Activated T-cell treated with anti-CD3 and anti-CD28 coated beads, Interleukin-2, amount 50 U/mL, for 72 hours (primary cell): ENCODE data around the gene ITPR1. TPM values are rescaled to one million over a fixed set of nuclear protein-coding genes. Genes with fewer than 3 reads are reported as not detected.
A peak's percentile ranks its signal among the peaks of the same experiment; 100 is the strongest.

Experiments used
- ATAC-seq, 2 donors: fragments of 150-1000 bp; cut with Tn5 transposase; replicated peaks in 1 of 2; 2 replicates each; pipeline ENCODE4 v1.10.0; 2021; ENCODE audit warnings: moderate library complexity in 2 of 2, mild to moderate bottlenecking in 1 of 2
- DNase-seq, 2 donors: peaks; one replicate each; pipeline ENCODE4 v3.0.0; 2021 to 2022; ENCODE audit warnings: mixed read lengths in 1 of 2
- H3K27ac Mint-ChIP-seq: one replicate; pipeline ENCODE4 v1.8.0; 2022; ENCODE audit warnings: mild to moderate bottlenecking, moderate library complexity, mixed read lengths
- H3K27me3 Mint-ChIP-seq: one replicate; pipeline ENCODE4 v1.8.0; 2022; ENCODE audit warnings: low read depth, mixed read lengths
- H3K36me3 Mint-ChIP-seq, 2 donors: one replicate each; pipeline ENCODE4 v1.8.0; 2022; ENCODE audit warnings: mixed read lengths in 2 of 2, mild to moderate bottlenecking in 1 of 2; ENCODE audit not compliant: insufficient read depth in 2 of 2
- H3K4me1 Mint-ChIP-seq: one replicate; pipeline ENCODE4 v1.8.0; 2022; ENCODE audit warnings: low read depth, mixed read lengths
- H3K4me3 Mint-ChIP-seq, 2 donors: one replicate each; pipeline ENCODE4 v1.8.0; 2022; ENCODE audit warnings: mild to moderate bottlenecking in 2 of 2, mixed read lengths in 2 of 2, moderate library complexity in 2 of 2
- H3K9me3 Mint-ChIP-seq, 2 donors: one replicate each; pipeline ENCODE4 v1.8.0; 2022; ENCODE audit warnings: mixed read lengths in 2 of 2
- total RNA-seq, 2 donors: library from RNA; stranded (reverse); gene quantifications; one replicate each; pipeline ENCODE4 v1.2.3, GENCODE V29; 2022

Gene ITPR1
- total RNA-seq, 2 donors from 2014 or later = 95.2 to 147 TPM

DNA sequence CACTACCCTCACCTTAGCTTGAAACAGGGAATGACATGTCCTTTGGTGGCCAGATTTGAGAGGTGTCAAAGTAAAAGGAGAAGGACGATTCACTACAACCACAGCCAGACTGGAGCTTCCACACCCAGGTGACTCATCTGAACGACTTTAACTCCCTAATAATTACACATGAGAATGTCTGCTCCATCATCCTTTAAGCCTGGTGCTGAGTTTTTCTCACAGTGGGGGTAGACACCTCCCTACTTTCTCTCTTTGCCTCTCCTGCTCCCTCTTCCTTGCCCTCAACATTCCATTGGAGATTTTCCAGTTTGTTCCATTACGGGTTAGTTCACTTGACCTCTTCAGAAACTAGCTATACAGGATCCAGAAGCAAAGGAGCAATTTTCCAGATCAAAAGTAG is 331.8 kb downstream of the ITPR1 start:
- Mint-ChIP-seq H3K4me3 (peak overlapping the region; percentile 77 to 88), H3K27me3 (no peaks in the 10 kb centered on the region), H3K36me3 (peaks cover 40 to 53% of the 10 kb centered on the region in 2 donors), H3K27ac (peak overlapping the region; percentile 83), H3K9me3 (peaks cover 2 to 4% of the 10 kb centered on the region in 2 donors), H3K4me1 (peaks cover 100% of the 10 kb centered on the region)
- ATAC-seq (no peak), DNase-seq (no peak)

DNA sequence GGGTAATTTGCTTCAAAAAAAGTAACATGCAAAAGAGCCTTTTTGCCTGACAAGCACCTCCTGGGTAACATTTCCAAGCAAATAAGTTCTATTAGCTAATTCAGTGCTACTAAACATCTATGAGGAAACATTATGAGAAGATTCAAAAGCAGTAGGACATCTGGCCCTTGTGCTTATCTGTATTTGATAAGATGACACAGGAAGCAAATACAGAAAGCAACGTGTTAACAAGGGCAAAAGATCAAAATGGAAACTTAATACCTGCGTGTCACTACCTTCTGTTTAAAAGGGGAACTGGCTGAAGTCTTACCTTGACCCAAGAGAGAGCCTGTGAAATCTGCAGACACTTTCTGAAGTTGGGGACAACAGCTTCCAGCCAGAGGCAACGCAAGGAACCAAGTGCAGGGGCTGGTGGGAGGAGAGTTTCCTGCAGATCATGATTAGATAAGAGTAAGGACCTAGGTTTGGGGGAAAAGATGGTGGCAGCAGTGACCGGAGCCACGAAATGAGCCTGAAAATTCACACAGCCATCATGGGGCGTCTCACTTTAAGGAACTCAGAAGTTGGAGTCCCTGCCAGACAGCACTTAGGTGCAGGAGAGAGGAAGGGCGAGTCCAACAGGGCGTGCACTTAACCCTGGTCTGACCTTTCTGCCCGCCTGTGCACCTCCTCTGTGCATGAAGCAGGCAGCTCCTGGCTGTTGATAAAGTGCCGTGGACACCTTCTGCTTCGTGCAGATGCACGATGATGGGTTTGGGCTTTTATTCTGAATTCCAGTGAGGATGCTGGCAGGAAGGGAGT is 332.5 kb downstream of the ITPR1 start:
- Mint-ChIP-seq H3K4me3 (peak overlapping the region; percentile 77 to 88), H3K27ac (peak overlapping the region; percentile 83), H3K4me1 (peaks cover 100% of the 10 kb centered on the region), H3K27me3 (no peaks in the 10 kb centered on the region), H3K36me3 (peaks cover 40 to 55% of the 10 kb centered on the region in 2 donors), H3K9me3 (peaks cover 2 to 4% of the 10 kb centered on the region in 2 donors)
- no peak for ATAC-seq
- no peak for DNase-seq

DNA sequence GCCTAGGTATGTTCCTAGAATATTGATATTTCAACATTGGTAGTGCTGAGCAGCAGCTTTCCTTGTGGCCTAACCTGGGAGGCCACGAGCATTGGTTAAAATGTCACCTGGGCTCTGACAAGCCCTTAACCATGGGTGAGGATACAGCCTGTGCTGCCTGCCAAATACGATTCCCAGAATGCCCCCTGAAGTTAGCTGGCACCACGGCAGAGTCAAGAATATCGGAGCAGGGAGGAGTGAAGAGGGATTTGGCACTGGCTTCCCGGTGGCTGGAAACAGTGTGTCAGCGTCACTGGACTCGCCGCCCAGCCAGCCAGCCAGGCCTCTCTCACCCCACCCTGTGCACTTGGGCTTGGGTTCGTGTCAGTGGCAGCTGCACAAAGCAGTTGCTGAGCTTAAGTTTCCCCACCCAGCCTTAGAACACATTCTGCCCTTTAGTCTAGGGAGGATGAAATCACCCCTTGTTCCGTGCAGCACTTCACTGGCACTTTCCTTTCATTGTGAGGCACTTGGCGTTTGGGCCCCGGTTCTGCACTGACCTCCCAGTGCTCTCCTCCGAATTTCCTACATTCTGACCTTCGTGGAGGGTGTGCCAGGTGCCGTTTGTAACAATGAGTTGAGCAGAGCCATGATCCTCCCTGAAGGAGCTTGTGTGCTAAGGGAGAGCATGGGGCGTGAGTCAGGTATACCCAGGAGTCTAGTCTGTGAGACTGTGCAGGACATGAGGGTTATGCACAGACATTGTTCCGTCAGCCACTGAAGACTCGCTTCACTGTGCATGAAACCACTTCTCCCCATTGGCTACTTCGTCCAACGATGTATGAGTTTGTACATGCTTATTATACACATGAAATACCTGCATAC is 333.3 kb downstream of the ITPR1 start:
- ATAC-seq (no peak), DNase-seq (no peak)
- H3K4me3 Mint-ChIP-seq = peak overlapping the region; percentile 87 to 88
- peaks cover 2 to 4% of the 10 kb centered on the region in 2 donors for H3K9me3 Mint-ChIP-seq
- peak overlapping the region; percentile 83 for H3K27ac Mint-ChIP-seq
- peaks cover 46 to 57% of the 10 kb centered on the region in 2 donors for H3K36me3 Mint-ChIP-seq
- no peaks in the 10 kb centered on the region for H3K27me3 Mint-ChIP-seq
- peaks cover 100% of the 10 kb centered on the region for H3K4me1 Mint-ChIP-seq

DNA sequence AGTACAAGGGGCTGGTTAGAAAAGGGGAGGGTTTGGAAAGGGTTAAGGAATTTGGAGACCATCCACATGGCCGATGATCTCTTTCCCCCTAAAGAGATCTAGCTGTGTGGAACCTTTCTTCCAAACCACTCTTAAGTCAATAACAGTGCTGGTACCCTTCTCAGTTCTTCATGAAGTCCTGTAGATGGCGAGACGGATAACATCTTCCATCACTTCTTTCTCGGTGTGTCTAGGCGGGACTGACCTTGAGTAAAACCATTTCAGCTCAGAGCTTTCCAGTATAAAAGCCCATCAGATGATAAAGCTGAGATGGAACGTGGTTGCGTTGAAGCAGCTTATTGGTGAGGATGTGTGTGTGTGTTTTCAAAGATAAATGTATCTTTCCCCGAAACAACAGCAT is 334.6 kb downstream of the ITPR1 start:
- peaks cover 2 to 4% of the 10 kb centered on the region in 2 donors for H3K9me3 Mint-ChIP-seq

DNA sequence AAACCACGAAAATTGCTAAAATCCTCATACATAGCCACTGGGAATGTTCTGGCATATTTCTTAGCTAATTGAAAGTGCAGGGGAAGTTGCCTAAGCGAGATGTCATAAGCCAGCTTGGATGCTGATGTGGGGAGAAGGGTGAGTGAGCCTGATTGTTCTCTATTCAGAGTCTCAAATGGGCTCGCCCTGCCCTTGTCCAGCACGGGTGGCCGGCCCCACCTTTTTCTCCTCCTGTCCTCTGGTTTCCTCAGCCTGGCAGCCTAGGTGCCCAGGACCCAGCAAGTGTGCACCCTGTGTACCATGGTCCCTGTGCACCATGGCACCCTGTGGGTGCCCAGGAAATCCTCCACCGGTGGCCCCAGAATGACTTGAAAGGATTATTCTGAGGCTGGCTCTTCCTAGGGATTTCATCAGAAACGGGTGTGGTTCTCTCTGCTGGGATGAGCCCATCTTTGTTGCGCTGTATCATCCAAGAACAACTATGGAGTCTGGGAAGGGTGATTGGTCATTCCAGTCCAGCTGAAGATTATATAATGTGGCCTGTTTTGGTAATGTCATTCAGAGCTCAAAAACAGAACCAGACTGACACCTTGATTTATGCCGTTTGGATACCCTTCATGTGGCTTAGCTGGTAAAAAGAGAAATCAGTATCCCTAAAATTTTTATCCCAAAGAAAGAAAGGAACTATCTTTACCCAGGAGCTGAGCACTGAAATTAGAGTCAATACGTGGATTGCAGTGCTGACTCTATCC is 335.3 kb downstream of the ITPR1 start:
- Mint-ChIP-seq H3K4me1 (peaks cover 100% of the 10 kb centered on the region), H3K36me3 (peaks cover 36 to 49% of the 10 kb centered on the region in 2 donors), H3K9me3 (peaks cover under 1% of the 10 kb centered on the region in 2 donors), H3K27me3 (no peaks in the 10 kb centered on the region), H3K27ac (peak overlapping the region; percentile 99), H3K4me3 (peak overlapping the region; percentile 87 to 92)
- ATAC-seq (no peak), DNase-seq (no peak)

More for the DNA sequence above, 334.6 kb downstream of the ITPR1 start:
- Mint-ChIP-seq H3K36me3 (peaks cover 38 to 52% of the 10 kb centered on the region in 2 donors), H3K4me3 (peak overlapping the region; percentile 27 to 87), H3K27me3 (no peaks in the 10 kb centered on the region), H3K4me1 (peaks cover 100% of the 10 kb centered on the region), H3K27ac (peak overlapping the region; percentile 78)
- no peak for DNase-seq
- no peak for ATAC-seq

DNA sequence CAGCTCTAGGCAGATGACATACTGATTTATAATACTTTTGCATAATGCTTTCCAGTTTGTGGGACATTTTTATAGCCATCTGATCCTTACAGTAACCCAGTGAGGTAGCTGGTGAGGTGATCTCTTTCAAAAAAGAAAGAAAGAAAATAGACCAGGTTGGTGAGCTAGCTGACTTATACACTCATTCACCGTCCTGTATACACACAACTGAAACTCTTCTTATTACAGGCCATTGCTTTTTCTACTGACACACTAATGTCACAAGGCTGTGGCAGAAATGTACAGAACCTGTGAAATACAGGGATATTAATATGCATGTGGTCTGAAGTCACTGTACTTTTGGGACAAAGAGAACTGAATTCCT is 335.9 kb downstream of the ITPR1 start:
- ATAC-seq = peak; percentile 49 to 50
- H3K4me3 Mint-ChIP-seq = peak overlapping the region; percentile 87 to 92
- peaks cover 38 to 48% of the 10 kb centered on the region in 2 donors for H3K36me3 Mint-ChIP-seq

DNA sequence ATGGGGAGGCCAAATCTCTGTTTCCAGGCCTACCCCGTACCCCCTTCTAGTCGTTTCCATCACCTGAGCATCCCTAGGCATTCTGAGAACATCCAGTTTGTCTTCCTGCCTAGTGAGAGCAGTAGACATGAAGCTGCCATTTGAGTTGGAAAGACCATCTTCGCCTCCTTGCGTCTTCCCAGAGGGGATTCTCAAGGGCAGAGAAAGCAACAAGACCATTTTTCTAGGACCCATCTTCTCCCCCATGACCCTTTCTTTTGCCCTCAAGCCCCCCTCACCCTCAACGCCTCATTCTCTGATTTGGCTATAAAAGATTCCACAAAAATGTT is 337.4 kb downstream of the ITPR1 start:
- no peak for ATAC-seq
- peak overlapping the region; percentile 91 to 92 for H3K4me3 Mint-ChIP-seq
- peak overlapping the region; percentile 99 for H3K27ac Mint-ChIP-seq
- no peaks in the 10 kb centered on the region for H3K9me3 Mint-ChIP-seq
- H3K4me1 Mint-ChIP-seq = peaks cover 100% of the 10 kb centered on the region
- no peak for DNase-seq
- H3K36me3 Mint-ChIP-seq = peaks cover 36 to 48% of the 10 kb centered on the region in 2 donors
- no peaks in the 10 kb centered on the region for H3K27me3 Mint-ChIP-seq

More for the DNA sequence above, 335.9 kb downstream of the ITPR1 start:
- peaks cover 100% of the 10 kb centered on the region for H3K4me1 Mint-ChIP-seq
- H3K9me3 Mint-ChIP-seq = no peaks in the 10 kb centered on the region
- H3K27me3 Mint-ChIP-seq = no peaks in the 10 kb centered on the region
- no peak for DNase-seq
- peak overlapping the region; percentile 99 for H3K27ac Mint-ChIP-seq

DNA sequence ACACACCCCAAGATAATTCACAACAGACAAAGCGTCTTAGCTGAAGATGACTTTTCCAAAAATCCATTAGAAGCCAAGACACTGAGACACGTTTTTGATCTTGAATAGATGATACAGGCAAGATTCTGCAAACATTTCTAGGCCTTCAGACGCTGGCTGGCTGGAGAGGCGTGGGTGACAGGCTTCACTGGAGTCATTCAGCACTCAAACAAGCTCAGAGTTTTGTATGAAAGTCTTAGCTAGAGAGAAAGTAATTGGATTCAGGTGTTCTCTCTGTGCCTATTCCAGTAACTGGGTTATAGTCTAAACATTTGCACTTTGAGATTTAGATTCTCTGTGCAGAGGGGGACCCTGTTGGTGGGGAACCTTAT is 338.4 kb downstream of the ITPR1 start:
- Mint-ChIP-seq H3K36me3 (peaks cover 37 to 53% of the 10 kb centered on the region in 2 donors), H3K4me3 (peak overlapping the region; percentile 91 to 92), H3K27ac (peak overlapping the region; percentile 99), H3K4me1 (peaks cover 100% of the 10 kb centered on the region), H3K9me3 (no peaks in the 10 kb centered on the region), H3K27me3 (no peaks in the 10 kb centered on the region)
- DNase-seq (peak in 1 of 2 donors; percentile 63), ATAC-seq (peak; percentile 5 to 24)

DNA sequence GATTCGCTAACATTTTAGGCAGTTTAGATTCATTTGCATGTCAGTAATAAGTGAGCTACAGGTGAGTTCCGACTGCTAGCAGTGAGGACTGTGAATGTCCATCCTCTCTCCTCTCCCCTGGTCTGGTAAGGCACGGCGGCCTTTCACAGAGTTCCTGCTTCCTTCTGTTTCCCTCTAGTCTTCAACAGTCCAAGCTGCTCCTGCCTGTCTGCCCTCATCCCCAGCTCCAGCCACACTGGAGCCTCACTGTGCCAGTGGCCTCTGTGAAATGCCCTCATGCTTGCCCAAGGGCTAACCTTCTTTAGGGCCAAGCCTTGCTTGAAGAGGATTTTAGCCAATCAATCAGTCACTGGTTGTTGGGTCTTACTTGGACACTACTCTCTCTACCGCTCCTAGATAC is 340.3 kb downstream of the ITPR1 start:
- Mint-ChIP-seq H3K4me3 (peak overlapping the region; percentile 62 to 78), H3K9me3 (no peaks in the 10 kb centered on the region), H3K27ac (peak overlapping the region; percentile 81), H3K36me3 (peaks cover 35 to 46% of the 10 kb centered on the region in 2 donors), H3K4me1 (peaks cover 100% of the 10 kb centered on the region), H3K27me3 (no peaks in the 10 kb centered on the region)
- ATAC-seq (no peak), DNase-seq (no peak)

DNA sequence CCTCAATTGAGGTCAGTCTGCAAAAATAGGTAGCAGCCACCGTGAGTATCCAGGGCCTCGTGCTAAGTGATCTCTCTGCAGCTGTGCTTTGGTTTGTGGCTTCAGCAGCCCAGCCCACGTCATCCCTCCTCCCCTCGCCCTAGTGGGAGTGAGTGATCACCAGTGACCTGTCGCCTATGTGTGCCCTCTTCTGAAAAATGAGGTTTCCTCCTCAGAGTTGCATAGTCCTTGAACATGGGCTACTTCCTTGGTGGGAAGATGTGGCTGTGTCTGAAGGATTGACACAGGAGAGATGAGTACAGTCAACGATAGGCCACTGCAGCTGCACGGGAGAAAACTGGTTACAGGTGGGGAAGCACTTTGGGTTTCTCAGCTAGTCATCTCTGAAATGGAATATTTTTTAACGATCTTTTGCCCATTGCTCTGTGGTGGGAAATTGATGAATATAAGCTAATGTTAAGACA is 341.3 kb downstream of the ITPR1 start:
- Mint-ChIP-seq H3K9me3 (no peaks in the 10 kb centered on the region), H3K4me1 (peaks cover 96% of the 10 kb centered on the region), H3K27me3 (no peaks in the 10 kb centered on the region), H3K27ac (peak overlapping the region; percentile 81), H3K36me3 (peaks cover 38 to 45% of the 10 kb centered on the region in 2 donors), H3K4me3 (peak overlapping the region; percentile 62 to 78)
- peak; percentile 84 to 88 for DNase-seq
- ATAC-seq = peak; percentile 60 to 66

DNA sequence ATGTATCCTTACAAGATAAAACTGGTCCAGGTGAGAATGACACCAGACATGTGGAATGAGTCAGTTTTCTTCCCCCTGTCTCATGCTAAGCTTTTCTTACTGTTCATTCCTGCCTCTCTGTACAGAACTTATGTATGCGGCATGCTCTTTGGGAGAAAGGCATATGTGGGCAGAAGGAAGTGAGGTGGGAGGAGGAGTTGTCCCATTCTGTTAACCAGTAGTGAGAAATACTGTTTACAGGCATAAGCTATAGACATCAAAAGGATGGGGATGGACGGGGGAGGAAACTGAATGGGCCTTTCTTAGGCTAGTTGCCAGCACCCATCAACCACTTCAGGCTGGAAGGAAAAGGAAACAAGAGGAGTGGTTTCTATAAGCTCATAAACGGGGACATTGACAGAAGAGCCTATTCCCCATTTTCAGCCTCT is 342.5 kb downstream of the ITPR1 start:
- peaks cover 95% of the 10 kb centered on the region for H3K4me1 Mint-ChIP-seq
- H3K36me3 Mint-ChIP-seq = peaks cover 35 to 39% of the 10 kb centered on the region in 2 donors
- H3K27me3 Mint-ChIP-seq = no peaks in the 10 kb centered on the region
- ATAC-seq (peak in 1 of 2 donors; percentile 34), DNase-seq (no peak)
- H3K4me3 Mint-ChIP-seq = peak overlapping the region; percentile 74 to 81
- H3K27ac Mint-ChIP-seq = peak overlapping the region; percentile 80
- H3K9me3 Mint-ChIP-seq = no peaks in the 10 kb centered on the region

DNA sequence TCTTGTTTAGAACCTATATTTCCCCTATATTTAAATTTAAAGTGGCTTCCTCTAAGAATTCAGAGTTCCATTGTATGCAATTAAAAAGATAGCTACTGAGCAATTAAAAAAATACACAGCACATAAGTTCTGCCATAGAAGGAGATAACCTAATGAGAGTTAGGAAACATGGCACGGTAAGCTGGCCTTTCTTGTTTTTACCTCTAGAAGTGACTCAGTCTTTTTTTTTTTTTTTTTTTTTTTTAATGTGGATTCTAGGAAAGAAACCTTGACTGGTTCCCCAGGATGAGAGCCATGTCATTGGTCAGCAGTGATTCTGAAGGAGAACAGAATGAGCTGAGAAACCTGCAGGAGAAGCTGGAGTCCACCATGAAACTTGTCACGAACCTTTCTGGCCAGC is 343.4 kb downstream of the ITPR1 start:
- H3K4me1 Mint-ChIP-seq = peaks cover 95% of the 10 kb centered on the region
- no peak for ATAC-seq
- H3K36me3 Mint-ChIP-seq = peaks cover 26 to 39% of the 10 kb centered on the region in 2 donors
- DNase-seq = no peak
- H3K9me3 Mint-ChIP-seq = no peaks in the 10 kb centered on the region
- H3K4me3 Mint-ChIP-seq = peak overlapping the region; percentile 74 to 81
- H3K27me3 Mint-ChIP-seq = no peaks in the 10 kb centered on the region
- H3K27ac Mint-ChIP-seq = peak overlapping the region; percentile 80
